HepG2 (cell line): ENCODE measurements around the gene MAN1B1. TPM values are rescaled to one million over a fixed set of nuclear protein-coding genes. Genes with fewer than 3 reads are reported as not detected.

Experiments used
- CREB3 ChIP-seq: sonication (generic); formaldehyde crosslinking; IDR thresholded peaks from 2 replicates; pipeline ENCODE4 v1.5.0; 2020; ENCODE audit warnings: missing genetic modification reagents
- CSRNP1 ChIP-seq: sonication (generic); formaldehyde crosslinking; IDR thresholded peaks from 2 replicates; pipeline ENCODE4 v1.8.1; 2023; ENCODE audit warnings: mild to moderate bottlenecking, missing genetic modification reagents
- HOXD1 ChIP-seq: sonication (generic); formaldehyde crosslinking; IDR thresholded peaks from 2 replicates; pipeline ENCODE4 v1.5.0; 2020; ENCODE audit warnings: missing genetic modification reagents
- MAZ ChIP-seq, 2 experiments: sonication (generic) in 1 of 2; formaldehyde crosslinking in 1 of 2; IDR thresholded peaks; 2 replicates each; pipeline versions ENCODE4 v1.5.0 to v1.6.1; 2012 to 2020; ENCODE audit warnings: low read depth in 2 of 2, mild to moderate bottlenecking in 2 of 2, borderline replicate concordance in 1 of 2, improper control_type of control experiment in 1 of 2, low read length in 1 of 2, missing genetic modification reagents in 1 of 2, moderate library complexity in 1 of 2
- RARA ChIP-seq: IDR thresholded peaks from 2 replicates; pipeline ENCODE4 v1.6.1; 2016; ENCODE audit warnings: missing genetic modification reagents, missing compliant biosample characterization
- SOX5 ChIP-seq: IDR thresholded peaks from 2 replicates; pipeline ENCODE4 v1.6.1; 2016; ENCODE audit warnings: borderline replicate concordance
- STAG1 ChIP-seq: sonication (generic); formaldehyde crosslinking; IDR thresholded peaks from 2 replicates; pipeline ENCODE4 v1.4.0; 2020; ENCODE audit warnings: missing genetic modification reagents
- TCF7L2 ChIP-seq: IDR thresholded peaks from 2 replicates; pipeline ENCODE4 v1.6.1; 2011; ENCODE audit warnings: mild to moderate bottlenecking, low read depth, low read length, moderate library complexity
- TRIM24 ChIP-seq: sonication (generic); formaldehyde crosslinking; IDR thresholded peaks from 2 replicates; pipeline ENCODE4 v1.8.0; 2022; ENCODE audit warnings: mild to moderate bottlenecking, missing genetic modification reagents
- ZBTB7B ChIP-seq: sonication (generic); formaldehyde crosslinking; IDR thresholded peaks from 2 replicates; pipeline ENCODE4 v1.4.0; 2020; ENCODE audit warnings: missing genetic modification reagents
- ZBTB8A ChIP-seq: sonication (generic); formaldehyde crosslinking; IDR thresholded peaks from 2 replicates; pipeline ENCODE4 v1.4.0; 2020; ENCODE audit warnings: mild to moderate bottlenecking, low read depth, missing genetic modification reagents, borderline replicate concordance
- ZNF160 ChIP-seq: sonication (generic); formaldehyde crosslinking; IDR thresholded peaks from 2 replicates; pipeline ENCODE4 v1.8.0; 2022; ENCODE audit warnings: mild to moderate bottlenecking, inconsistent platforms, missing genetic modification reagents
- ZNF552 ChIP-seq: sonication (generic); formaldehyde crosslinking; IDR thresholded peaks from 2 replicates; pipeline ENCODE4 v1.9.0; 2022; ENCODE audit warnings: missing genetic modification reagents, mild to moderate bottlenecking, borderline replicate concordance
- ZNF556 ChIP-seq: sonication (generic); formaldehyde crosslinking; IDR thresholded peaks from 2 replicates; pipeline ENCODE4 v1.4.0; 2020; ENCODE audit warnings: mild to moderate bottlenecking, missing genetic modification reagents, borderline replicate concordance
- ZNF720 ChIP-seq: sonication (generic); formaldehyde crosslinking; IDR thresholded peaks from 2 replicates; pipeline ENCODE4 v1.4.0; 2020; ENCODE audit warnings: missing genetic modification reagents
- polyA plus RNA-seq, 8 experiments: library from polyadenylated mRNA; depleted of rRNA in 3 of 8; stranded (reverse) in 7 of 8; unstranded in 1 of 8; fragments of >200 nt; fragmentation: Illumina TruSeq in 4 of 8; extraction: Trizol in 4 of 8; gene quantifications; 2 replicates each; pipeline versions ENCODE4 v1.2.1 to v1.2.3, GENCODE V29; 2011 to 2016; ENCODE audit warnings: low read depth in 4 of 8, missing spikeins in 1 of 8, mixed read lengths in 1 of 8; ENCODE audit not compliant: insufficient read depth in 1 of 8
- total RNA-seq, 5 experiments: library from RNA; depleted of rRNA; stranded (reverse); fragments of >200 nt; fragmentation: Illumina TruSeq; extraction: Trizol; gene quantifications; 2 replicates each; pipeline ENCODE4 v1.2.3, GENCODE V29; 2016; ENCODE audit warnings: low read depth in 1 of 5
- TF ChIP-seq, protein P1 (sequence below): IDR thresholded peaks from 2 replicates; pipeline ENCODE4 v1.6.1; 2012; ENCODE audit warnings: low read depth, low read length, improper control_type of control experiment
- TF ChIP-seq, protein P2 (sequence below), 2 experiments: sonication (generic) in 1 of 2; formaldehyde crosslinking in 1 of 2; IDR thresholded peaks; 2 replicates each; pipeline versions ENCODE4 v1.4.0 to v1.6.1; 2018 to 2020; ENCODE audit warnings: missing genetic modification reagents in 2 of 2, borderline replicate concordance in 1 of 2, low read depth in 1 of 2, mild to moderate bottlenecking in 1 of 2, missing biosample characterization in 1 of 2
- TF ChIP-seq, protein P3 (sequence below): sonication (generic); formaldehyde crosslinking; IDR thresholded peaks from 2 replicates; pipeline ENCODE4 v1.4.0; 2020; ENCODE audit warnings: missing genetic modification reagents, borderline replicate concordance

MAN1B1 gene
- total and polyA plus RNA-seq, 2 of the 13 experiments (the other 11 are each of a cell fraction or from before 2014, with no cell fraction given), result 48.9 to 59.5 TPM

DNA sequence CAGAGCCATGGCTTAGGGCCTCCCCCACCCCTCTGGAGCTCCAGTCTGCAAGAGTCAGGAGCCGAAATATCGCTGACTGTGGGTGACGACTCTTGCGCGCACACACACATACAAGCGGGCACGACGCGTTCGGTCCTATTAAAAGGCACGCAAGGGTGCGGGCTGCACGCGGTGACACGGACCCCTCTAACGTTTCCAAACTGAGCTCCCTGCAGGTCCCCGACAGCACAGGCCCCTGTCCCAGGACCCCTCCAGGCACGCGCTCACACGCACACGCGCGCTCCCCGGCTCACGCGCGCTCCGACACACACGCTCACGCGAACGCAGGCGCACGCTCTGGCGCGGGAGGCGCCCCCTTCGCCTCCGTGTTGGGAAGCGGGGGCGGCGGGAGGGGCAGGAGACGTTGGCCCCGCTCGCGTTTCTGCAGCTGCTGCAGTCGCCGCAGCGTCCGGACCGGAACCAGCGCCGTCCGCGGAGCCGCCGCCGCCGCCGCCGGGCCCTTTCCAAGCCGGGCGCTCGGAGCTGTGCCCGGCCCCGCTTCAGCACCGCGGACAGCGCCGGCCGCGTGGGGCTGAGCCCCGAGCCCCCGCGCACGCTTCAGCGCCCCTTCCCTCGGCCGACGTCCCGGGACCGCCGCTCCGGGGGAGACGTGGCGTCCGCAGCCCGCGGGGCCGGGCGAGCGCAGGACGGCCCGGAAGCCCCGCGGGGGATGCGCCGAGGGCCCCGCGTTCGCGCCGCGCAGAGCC lies 52.1 kb downstream of the MAN1B1 start, which contains the start of gene GRIN1 (continued):
- TF ChIP-seq, protein P1, sequence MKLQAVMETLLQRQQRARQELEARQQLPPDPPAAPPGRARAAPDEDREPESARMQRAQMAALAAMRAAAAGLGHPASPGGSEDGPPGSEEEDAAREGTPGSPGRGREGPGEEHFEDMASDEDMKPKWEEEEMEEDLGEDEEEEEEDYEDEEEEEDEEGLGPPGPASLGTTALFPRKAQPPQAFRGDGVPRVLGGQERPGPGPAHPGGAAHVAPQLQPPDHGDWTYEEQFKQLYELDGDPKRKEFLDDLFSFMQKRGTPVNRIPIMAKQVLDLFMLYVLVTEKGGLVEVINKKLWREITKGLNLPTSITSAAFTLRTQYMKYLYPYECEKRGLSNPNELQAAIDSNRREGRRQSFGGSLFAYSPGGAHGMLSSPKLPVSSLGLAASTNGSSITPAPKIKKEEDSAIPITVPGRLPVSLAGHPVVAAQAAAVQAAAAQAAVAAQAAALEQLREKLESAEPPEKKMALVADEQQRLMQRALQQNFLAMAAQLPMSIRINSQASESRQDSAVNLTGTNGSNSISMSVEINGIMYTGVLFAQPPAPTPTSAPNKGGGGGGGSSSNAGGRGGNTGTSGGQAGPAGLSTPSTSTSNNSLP, result no peak
- TF ChIP-seq SOX5 (no peak), TRIM24 (CRISPR knock-in tag) (no peak), ZNF160 (CRISPR knock-in tag) (peak; percentile 67; the same call in 1 of the 2 replicates), MAZ (IDR thresholded peaks at IDR 0.05; ENCODE audit: borderline replicate concordance, low read depth, low read length) (no peak), MAZ (CRISPR knock-in tag; IDR thresholded peaks at IDR 0.05; ENCODE audit: low read depth) (peak; percentile 41; the same call in 1 of the 2 replicates), ZBTB8A (CRISPR knock-in tag) (no peak), TCF7L2 (no peak), RARA (CRISPR knock-in tag) (0 out of 2 replicates have a peak, but pooled peaks have one; percentile 17), ZNF720 (CRISPR knock-in tag) (no peak), STAG1 (CRISPR knock-in tag) (no peak), ZBTB7B (CRISPR knock-in tag) (no peak), CREB3 (peak; percentile 66; the same call in 1 of the 2 replicates), ZNF552 (CRISPR knock-in tag) (no peak), ZNF556 (CRISPR knock-in tag) (no peak), CSRNP1 (CRISPR knock-in tag) (no peak), HOXD1 (CRISPR knock-in tag) (peak; percentile 54; the same call in 1 of the 2 replicates)
- TF ChIP-seq, protein P2, sequence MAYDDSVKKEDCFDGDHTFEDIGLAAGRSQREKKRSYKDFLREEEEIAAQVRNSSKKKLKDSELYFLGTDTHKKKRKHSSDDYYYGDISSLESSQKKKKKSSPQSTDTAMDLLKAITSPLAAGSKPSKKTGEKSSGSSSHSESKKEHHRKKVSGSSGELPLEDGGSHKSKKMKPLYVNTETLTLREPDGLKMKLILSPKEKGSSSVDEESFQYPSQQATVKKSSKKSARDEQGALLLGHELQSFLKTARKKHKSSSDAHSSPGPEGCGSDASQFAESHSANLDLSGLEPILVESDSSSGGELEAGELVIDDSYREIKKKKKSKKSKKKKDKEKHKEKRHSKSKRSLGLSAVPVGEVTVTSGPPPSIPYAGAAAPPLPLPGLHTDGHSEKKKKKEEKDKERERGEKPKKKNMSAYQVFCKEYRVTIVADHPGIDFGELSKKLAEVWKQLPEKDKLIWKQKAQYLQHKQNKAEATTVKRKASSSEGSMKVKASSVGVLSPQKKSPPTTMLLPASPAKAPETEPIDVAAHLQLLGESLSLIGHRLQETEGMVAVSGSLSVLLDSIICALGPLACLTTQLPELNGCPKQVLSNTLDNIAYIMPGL (CRISPR knock-in tag; IDR thresholded peaks at IDR 0.05; ENCODE audit: borderline replicate concordance in 1 of 2, low read depth in 1 of 2), result no peak
- TF ChIP-seq, protein P3, sequence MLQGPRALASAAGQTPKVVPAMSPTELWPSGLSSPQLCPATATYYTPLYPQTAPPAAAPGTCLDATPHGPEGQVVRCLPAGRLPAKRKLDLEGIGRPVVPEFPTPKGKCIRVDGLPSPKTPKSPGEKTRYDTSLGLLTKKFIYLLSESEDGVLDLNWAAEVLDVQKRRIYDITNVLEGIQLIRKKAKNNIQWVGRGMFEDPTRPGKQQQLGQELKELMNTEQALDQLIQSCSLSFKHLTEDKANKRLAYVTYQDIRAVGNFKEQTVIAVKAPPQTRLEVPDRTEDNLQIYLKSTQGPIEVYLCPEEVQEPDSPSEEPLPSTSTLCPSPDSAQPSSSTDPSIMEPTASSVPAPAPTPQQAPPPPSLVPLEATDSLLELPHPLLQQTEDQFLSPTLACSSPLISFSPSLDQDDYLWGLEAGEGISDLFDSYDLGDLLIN (CRISPR knock-in tag), result no peak
